LNCaP clone FGC (cell line): Measurements from ENCODE around the gene MYF6.

Experiments used
- DNase-seq: peaks from one replicate; pipeline ENCODE4 v3.0.0-alpha.2; 2011; ENCODE audit warnings: low read depth
- H3K4me3 ChIP-seq: 2 replicates; pipeline ENCODE4 v1.5.1; 2011; ENCODE audit warnings: mild to moderate bottlenecking, low read depth, low read length, control low read depth
- TF ChIP-seq, protein P1 (sequence below): IDR thresholded peaks from 2 replicates; pipeline ENCODE4 v1.5.1; 2012; ENCODE audit warnings: mild to moderate bottlenecking; ENCODE audit not compliant: control insufficient read depth, insufficient read depth; ENCODE audit errors: extremely low read depth

The MYF6 gene

GRCh38 chr12:80749456-80749855, 42.0 kb downstream of the MYF6 start:
- no peak for DNase-seq
- TF ChIP-seq, protein P1, sequence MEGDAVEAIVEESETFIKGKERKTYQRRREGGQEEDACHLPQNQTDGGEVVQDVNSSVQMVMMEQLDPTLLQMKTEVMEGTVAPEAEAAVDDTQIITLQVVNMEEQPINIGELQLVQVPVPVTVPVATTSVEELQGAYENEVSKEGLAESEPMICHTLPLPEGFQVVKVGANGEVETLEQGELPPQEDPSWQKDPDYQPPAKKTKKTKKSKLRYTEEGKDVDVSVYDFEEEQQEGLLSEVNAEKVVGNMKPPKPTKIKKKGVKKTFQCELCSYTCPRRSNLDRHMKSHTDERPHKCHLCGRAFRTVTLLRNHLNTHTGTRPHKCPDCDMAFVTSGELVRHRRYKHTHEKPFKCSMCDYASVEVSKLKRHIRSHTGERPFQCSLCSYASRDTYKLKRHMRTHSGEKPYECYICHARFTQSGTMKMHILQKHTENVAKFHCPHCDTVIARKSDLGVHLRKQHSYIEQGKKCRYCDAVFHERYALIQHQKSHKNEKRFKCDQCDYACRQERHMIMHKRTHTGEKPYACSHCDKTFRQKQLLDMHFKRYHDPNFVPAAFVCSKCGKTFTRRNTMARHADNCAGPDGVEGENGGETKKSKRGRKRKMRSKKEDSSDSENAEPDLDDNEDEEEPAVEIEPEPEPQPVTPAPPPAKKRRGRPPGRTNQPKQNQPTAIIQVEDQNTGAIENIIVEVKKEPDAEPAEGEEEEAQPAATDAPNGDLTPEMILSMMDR, result no peak

DNA sequence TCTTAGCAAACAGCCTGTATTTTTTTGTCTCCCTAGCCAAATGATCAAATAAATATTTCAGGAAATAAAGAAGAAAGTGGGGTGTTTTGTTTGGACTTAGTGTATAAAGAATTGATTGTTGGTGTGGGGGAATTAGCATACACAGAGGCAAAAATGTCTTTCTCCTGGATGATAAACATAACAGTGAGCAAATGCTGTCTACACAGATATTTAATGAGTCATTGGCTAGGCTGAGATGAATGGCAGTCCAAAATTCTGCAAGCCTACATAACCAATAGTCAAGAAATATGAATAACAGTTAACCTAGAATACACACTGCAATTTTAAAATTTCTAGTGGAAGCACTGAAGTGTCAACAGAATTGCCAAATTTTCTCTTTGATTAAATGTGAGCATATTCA, 45.0 kb downstream of the MYF6 start:
- H3K4me3 ChIP-seq, result no peak overlapping the region
- TF ChIP-seq, protein P1, result no peak
- DNase-seq, result no peak

More at GRCh38 chr12:80749456-80749855, 42.0 kb downstream of the MYF6 start:
- no peak overlapping the region for H3K4me3 ChIP-seq

DNA sequence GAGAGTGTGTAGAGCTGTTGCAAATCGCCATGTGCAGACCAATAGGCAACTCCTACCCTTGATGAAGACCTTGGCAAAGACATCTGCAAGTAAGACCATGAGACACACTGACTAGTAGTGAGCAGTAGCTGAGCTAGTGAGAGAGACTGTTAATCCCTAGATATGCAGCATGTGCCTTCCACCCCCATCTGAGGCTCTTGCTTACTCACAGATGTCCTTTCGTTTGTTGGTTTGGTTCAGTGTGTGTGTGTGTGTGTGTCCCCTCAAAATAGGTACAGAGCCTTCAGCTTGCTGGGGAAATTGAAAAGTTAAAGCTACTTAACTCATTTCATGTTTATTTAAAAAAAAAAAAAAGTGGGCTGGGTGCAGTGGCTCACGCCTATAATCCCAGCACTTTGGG, 46.8 kb downstream of the MYF6 start:
- TF ChIP-seq, protein P1, result no peak
- H3K4me3 ChIP-seq, result no peak overlapping the region
- no peak for DNase-seq

GRCh38 chr12:80756875-80757274, 49.4 kb downstream of the MYF6 start:
- H3K4me3 ChIP-seq, result no peak overlapping the region
- DNase-seq, result no peak
- TF ChIP-seq, protein P1, result no peak
